Non-pigmented ciliary epithelial cell (primary cell): ENCODE results near the gene NTHL1.

Experiments
- DNase-seq: peaks from one replicate; pipeline ENCODE4 v3.0.0-alpha.2; 2010; ENCODE audit warnings: low read depth

NTHL1 gene

DNA sequence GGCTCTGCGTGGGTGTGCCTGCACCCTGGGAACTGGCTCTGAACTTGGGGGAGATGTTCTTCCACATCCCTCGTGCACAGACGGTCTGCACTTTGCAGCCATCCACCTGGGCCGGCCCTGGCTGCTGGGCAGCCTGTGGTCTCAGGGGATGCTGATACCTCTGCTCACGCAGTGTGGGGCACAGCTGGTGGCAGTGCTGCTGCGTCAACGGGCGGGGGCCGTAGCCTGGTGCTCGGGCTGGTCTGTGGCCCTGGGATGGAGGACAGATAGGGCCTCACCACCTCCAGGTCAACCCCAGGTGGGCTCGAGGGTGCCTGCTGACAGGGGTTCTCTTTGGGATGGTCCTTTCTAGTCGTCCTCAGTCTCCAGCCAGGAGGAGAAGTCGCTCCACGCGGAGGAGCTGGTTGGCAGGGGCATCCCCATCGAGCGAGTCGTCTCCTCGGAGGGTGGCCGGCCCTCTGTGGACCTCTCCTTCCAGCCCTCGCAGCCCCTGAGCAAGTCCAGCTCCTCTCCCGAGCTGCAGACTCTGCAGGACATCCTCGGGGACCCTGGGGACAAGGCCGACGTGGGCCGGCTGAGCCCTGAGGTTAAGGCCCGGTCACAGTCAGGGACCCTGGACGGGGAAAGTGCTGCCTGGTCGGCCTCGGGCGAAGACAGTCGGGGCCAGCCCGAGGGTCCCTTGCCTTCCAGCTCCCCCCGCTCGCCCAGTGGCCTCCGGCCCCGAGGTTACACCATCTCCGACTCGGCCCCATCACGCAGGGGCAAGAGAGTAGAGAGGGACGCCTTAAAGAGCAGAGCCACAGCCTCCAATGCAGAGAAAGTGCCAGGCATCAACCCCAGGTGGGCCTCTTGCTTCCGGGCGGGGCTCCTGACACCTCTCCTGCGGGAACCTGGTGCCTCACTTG lies 36.5 kb upstream of the NTHL1 start:
- DNase-seq = no peak

DNA sequence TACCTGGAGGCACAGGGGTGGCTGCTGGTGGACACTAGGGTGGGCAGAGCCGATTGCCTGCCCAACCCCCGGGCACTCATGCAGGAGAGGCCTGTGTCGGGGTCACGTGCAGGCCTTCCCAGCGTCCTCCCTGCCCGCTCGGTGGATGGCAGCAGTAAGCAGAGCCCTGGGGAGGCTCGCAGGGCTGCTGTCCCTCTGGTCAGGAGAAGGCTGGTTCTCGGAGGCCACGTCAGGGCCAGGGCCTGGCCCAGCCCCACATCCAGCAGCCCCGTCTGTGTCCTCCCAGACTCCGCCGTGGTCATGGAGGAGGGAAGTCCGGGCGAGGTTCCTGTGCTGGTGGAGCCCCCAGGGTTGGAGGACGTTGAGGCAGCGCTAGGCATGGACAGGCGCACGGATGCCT lies 35.8 kb upstream of the NTHL1 start:
- DNase-seq = no peak

- DNase-seq = no peak
Observed at GRCh38 chr16:2082983-2083364, 35.3 kb upstream of the NTHL1 start.

- DNase-seq = no peak
Observed at GRCh38 chr16:2082171-2082982, 34.7 kb upstream of the NTHL1 start.

GRCh38 chr16:2081201-2082084 lies 33.8 kb upstream of the NTHL1 start:
- no peak for DNase-seq

GRCh38 chr16:2079991-2080390 lies 32.4 kb upstream of the NTHL1 start:
- DNase-seq = no peak

- no peak for DNase-seq
Observed at GRCh38 chr16:2079311-2079800, 31.7 kb upstream of the NTHL1 start.

GRCh38 chr16:2078691-2079090 lies 31.1 kb upstream of the NTHL1 start:
- no peak for DNase-seq

DNA sequence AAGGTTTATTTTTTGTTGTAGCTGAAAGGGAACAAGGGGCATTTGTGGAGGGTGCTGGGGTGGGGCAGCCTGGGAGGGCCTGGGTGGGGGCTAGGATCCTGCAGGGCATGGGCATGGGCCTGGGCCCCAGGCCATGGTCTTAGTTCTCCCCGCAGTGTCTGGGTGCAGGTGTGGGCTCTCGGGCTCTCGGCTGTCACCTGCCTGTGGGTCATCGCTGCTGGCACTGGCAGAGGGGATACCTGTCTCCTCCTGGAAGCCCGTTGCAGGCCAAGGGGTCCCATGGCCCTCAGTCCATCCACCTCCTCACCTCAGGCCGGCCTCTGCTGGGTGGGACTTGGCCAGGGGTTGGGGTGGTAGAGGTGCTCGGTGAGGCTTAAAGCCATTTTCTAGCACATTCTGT lies 30.5 kb upstream of the NTHL1 start:
- DNase-seq = no peak

DNA sequence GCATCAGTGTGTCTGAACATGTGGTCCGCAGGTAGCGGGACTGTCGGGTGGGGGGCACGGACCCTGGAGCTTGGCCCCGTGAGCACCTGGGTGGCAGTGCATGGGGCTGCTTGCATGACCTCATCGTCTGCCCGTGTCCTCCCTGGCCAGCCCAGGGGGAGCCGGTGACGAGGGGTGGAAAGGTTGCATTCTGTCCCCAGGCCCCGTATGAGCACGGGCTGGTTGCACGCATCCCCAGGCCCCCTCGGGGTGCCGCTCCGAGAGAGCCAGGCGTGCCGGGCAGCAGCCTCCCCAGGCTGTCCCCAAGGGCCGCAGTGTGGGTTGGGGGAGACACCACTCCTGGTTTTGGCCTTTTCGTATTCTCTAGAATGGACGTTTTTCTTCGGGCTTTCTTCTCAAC lies 30.1 kb upstream of the NTHL1 start:
- no peak for DNase-seq

DNA sequence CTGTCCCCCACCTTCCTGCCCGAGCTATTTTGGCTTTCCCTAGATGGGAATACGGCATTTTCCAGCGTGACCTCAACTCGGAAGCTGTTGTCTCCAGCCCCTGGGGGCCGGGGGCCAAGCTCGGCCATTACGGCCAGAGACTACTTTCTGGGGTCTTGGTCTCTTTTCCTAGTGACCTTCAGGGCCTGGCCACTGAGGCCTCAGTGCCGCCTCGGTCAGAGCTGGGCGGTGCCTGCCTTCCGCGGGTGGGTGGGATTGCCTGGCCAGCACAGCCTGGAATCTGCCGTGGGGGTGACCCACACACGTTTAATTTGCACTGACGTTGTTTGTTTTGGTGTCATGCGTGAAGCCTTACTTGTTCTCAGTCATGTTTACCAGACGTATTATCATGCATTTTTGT lies 29.4 kb upstream of the NTHL1 start:
- no peak for DNase-seq

DNA sequence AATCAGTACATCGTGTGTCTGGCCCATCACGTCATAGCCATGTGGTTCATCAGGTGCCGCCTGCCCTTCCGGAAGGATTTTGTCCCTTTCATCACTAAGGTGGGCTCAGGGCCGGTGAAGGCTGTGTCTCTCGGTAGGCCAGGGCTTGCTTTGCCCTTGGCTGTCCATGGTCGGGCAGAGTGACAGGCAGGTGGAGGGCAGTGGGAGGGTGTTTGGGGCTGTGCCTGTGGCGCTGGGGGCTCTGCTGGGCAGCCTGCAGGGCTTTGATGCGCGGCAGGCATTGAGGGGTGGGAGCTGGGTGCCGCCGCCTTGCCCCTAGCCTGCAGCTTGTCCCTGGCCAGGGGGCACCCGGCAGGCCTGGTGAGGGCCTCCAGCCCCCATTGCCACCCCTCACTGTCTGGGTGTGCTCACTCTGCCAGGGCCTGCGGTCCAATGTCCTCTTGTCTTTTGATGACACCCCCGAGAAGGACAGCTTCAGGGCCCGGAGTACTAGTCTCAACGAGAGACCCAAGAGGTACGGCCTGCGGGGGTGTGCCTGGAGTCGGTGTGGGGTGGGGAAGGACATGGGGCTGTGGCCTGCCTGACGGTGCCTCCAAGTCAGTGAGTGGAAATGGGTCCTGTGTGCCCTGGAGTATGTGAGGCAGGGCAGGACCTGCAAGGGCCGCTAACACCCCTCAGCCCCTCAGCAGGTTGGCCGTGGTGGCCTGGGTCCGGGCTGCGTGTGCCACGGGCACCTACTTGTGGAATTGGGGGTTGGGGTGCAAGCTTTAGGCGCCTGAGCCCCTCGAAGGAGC lies 28.6 kb upstream of the NTHL1 start:
- DNase-seq = no peak

DNA sequence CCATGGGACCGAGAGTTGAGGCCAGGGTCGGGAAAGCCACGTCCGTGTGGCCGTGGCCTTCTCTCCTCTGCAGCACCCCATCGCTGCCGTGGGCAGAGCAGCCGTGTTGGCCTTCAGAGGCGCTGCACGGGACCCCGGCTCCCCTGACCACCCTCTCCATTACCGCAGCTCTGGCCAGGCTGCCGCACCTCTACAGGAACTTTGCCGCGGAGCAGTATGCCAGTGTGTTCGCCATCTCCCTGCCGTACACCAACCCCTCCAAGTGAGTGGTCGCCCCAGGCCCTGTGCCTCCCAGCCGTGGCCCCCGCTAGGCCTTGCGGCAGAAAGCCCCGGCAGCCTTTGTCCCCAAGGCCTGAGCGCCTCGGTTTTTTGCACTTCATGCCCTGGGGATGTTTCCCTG lies 28.0 kb upstream of the NTHL1 start:
- no peak for DNase-seq

DNA sequence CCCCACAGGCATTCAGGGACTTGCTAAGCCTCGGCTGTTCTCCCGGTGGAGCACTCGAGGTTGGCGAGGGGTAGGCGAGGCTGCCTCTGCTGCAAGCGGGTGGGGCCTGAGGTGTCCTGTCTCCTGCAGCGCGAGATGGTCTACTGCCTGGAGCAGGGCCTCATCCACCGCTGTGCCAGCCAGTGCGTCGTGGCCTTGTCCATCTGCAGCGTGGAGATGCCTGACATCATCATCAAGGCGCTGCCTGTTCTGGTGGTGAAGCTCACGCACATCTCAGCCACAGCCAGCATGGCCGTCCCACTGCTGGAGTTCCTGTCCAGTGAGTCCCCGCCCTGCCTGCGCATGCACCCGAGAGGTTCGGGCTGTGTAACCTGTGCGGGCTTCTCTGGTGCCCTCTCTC lies 26.4 kb upstream of the NTHL1 start:
- DNase-seq = no peak

DNA sequence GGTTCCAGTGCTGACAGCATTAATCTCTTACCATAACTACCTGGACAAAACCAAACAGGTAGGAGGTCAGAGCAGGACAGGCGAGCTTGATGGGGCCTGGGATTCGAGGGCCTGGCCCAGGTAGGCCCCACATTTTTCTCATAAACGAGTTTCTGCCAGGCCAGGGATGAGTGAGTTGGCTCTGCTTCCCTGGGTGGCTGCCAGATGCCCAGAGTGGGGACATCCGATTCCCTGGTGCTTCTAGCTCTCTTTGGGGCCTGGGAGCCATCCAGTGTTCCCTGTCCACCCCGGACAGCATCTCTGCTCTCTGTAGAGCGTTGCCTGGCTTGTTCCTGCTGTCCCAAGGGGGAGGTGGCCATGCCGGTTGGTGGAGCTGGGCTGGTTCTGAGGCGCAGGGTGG lies 25.3 kb upstream of the NTHL1 start:
- DNase-seq = no peak

GRCh38 chr16:2071454-2072202 lies 24.0 kb upstream of the NTHL1 start:
- DNase-seq = no peak

DNA sequence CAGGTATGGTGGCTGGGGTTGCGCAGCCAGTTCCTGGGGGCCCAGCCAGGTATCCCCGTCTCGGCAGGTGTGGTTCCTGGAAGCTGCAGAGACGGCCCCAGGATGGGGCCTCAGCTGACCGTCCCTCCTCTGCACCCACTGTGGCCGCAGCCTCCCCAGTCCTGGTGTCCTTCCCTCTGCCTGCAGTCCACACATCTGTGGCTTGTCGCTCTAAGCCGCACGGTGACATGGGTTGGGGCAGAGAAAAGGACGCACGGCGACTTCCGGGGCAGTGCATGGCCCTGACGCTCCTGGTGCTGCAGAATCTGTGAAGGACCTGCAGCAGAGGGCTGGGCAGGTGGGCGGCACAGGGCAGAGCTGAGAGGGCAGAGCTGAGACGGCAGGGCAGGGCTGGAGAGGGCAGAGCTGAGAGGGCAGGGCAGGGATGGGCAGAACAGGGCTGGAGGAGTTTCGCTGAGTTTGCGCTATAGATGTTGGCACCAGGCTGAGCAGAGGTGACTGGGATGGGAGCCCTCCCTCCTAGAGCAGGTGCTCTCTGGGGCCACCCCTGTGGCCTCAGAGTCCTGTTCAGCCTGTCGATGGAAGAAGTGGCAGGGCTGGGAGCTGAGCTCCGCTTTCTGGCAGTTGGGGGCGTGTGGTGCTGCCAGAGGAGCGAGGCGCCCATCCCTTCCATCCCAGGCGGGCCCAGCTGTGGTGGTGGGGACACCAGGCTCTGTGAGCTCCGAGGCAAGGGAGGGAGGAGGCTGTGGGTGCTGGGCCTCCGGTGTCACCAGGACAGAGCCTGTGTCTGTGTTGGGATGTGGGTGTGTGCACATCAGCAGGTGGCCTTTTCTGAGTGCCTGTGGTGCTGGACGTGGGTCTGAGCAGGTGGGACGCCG lies 23.2 kb upstream of the NTHL1 start:
- DNase-seq = no peak

DNA sequence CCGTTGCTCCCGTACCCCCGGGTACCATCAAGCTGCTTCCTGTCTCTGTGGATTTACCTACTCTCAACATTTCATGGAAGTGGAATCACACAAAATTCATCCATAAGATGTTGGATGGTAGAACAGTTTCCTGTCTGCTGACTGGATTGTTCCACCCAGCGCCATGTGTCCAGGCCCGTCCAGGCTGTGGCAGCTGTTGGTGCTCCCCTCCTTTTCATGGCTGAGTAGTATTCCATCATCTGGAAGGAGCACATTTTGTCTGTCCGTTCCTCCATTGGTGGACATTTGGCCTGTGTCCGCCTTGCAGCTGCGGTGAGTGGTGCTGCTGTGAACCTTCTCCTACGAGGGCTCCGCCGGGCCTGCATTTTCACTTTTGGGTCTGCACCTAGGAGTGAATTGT lies 18.5 kb upstream of the NTHL1 start:
- no peak for DNase-seq

- no peak for DNase-seq
Observed at GRCh38 chr16:2064368-2064945, 16.8 kb upstream of the NTHL1 start.
